GM21360 (cell line): Measurements from ENCODE around the gene TEAD3.
"Not testable (repeated sequence)": the region's sequence is repeated elsewhere in the genome, so short reads cannot be mapped to it uniquely, and the experiment has no call there.

Experiments used
- ATAC-seq: cut with Tn5 transposase; IDR thresholded peaks from one replicate; pipeline ENCODE4 v1.9.1; 2021; ENCODE audit warnings: mild to moderate bottlenecking, moderate library complexity; ENCODE audit not compliant: unreplicated experiment

Gene TEAD3

GRCh38 chr6:35452183-35453090 lies 44.4 kb downstream of the TEAD3 start, which contains the start of gene FANCE:
Gene FANCE, plus strand, starts transcription at chr6:35452338. Its CDS starts 208 bp downstream, at chr6:35452546.
- ATAC-seq, result peak; percentile 81

DNA sequence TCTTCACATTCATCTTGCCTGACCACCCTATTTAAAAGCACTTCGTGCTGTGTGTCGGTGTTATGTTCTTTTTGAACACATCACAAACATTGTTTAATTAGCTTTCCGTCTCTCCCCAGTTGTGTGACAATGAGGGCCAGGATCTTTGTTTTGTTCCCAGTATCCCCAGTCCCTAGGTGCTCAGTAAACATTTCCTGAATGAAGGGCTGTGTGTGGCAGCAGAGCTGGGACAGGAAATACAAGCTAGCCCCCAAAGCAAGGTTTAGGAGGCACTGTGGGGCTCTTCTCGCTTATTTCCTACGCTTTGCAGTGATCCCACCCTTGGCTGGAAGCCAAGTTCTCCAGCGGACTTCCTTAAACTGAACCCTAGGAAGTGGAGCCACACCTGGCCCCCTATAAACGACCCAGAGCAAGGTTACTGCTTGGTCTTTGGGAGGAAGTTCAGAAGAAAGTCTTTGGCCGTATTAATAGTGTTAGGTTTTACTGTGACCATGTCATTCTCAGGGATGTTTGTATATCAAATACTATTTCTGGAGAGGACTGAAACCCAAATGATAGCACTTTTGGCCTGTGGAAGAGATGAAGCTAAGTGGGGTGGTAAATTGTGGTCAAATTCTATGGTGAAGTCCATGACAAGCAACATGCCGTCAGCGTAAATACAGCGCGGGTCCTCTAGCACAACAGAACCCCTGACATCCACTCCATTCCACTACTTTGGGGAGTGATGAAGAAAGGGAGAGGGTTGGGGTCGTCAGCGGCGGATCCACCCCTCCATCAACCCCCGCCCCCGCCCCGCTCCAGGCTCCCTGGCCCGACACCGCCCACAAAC lies 45.3 kb downstream of the TEAD3 start:
- no peak for ATAC-seq

DNA sequence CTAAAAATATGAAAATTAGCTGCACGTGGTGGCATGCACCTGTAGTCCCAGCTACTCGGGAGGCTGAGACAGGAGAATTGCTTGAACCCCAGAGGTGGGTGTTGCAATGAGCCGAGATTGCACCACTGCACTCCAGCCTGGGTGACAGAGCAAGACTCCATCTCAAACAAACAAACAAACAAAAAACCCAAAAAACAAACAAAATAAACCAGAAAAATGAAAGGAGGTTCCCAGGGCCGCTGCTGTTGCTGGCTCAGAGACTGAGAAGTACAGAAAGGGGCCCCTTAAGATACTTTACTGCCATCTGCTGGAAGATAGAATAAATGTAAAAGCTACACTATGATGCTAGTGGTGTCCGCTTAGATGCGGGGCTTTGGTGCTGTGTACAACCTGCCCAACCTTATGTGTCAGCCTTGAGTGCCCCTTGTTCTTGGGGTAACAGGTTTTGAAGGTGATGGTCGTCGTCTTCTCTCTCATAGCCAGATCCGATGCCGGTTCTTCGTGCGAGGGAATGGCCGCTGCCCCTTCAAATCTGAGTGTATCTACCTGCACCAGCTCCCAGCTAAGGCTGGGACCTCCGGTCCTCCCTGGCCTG lies 47.5 kb downstream of the TEAD3 start:
- no peak for ATAC-seq

- ATAC-seq, result no peak
Measured at GRCh38 chr6:35448191-35448590, 48.7 kb downstream of the TEAD3 start.

DNA sequence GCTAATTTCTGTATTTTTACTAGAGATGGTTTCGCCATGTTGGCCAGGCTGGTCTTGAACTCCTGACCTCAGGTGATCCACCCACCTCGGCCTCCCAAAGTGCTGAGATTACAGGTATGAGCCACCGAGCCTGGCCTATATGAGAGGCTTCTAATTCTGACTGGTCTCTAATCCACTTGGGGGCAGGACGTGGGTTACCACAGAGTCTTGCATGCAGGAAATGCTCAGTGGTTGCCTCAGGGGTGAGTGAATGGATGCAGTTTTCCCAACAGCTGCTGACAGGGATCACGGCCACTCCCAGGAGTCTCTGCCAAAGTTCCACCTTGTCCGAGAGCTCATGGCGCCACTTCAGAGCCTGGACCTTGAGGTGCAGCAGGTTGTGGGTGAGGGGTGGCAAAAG lies 51.2 kb downstream of the TEAD3 start:
- ATAC-seq, result no peak

- no peak for ATAC-seq
Measured at GRCh38 chr6:35443341-35444030, 53.4 kb downstream of the TEAD3 start.

DNA sequence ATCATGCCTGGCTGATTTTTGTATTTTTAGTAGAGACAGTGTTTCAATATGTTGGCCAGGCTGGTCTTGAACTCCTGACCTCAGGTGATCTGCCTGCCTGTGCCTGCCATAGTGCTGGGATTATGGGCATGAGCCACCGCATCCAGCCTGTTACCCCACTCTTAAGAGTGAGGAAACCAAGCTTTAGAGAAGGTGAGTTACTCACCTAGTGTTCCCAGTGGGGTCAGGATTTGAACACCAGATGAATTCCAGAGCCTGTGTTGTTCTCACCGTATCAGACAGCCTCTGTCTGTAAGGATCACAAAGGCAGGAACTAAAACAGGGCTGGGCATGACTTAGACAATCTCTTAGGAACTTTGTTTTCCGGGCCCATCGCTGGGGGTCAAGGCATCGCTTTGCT lies 54.2 kb downstream of the TEAD3 start:
- ATAC-seq, result no peak

GRCh38 chr6:35441642-35442041 lies 55.2 kb downstream of the TEAD3 start:
- no peak for ATAC-seq

DNA sequence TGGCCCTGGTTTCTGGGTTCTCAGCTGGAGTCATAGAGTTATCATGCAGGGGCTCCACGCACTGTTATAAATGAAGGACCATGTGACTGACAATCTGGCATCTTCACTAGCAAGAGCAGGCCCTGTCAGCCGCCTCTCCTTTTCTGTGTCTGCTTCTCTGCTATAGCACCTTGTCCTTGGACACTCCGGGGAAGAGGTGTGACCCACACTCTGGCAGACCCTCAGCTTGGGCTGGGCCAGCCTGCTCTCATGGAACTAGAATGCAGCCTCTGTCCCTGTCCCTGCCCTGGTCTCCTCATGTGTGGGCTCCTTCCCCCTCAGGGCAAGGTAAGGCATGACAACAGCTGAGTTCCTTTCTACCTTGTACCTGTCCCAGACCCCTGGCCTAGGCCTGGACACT lies 55.7 kb downstream of the TEAD3 start:
- no peak for ATAC-seq

DNA sequence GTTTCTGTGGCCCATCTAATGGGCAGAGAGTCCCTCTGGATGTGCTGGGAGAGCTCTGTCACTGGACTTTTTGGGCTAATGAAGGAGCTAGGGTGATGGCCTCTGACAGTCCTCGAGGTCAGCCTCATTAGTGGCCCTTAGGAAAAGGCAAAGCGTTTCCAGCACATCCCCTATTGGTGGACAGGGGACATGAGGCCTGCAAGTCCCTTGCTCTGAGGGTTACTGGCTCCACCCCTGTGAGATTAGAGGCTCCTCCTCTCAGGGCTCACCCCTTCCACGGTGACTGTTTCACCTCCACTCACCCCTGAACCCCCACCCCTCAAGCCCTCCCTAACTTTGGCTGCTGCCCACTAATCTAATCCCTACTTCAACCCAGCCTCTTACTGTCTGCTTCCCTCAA lies 57.6 kb downstream of the TEAD3 start:
- no peak for ATAC-seq

GRCh38 chr6:35438378-35439065 lies 58.4 kb downstream of the TEAD3 start:
- ATAC-seq, result not testable (repeated sequence)

GRCh38 chr6:35436071-35436857 lies 60.6 kb downstream of the TEAD3 start:
- ATAC-seq, result no peak

GRCh38 chr6:35435074-35435837 lies 61.6 kb downstream of the TEAD3 start:
- no peak for ATAC-seq

- ATAC-seq, result not testable (repeated sequence)
Measured at GRCh38 chr6:35432702-35433101, 64.2 kb downstream of the TEAD3 start.

- no peak for ATAC-seq
Measured at GRCh38 chr6:35432291-35432690, 64.6 kb downstream of the TEAD3 start.

- no peak for ATAC-seq
Measured at GRCh38 chr6:35429463-35429862, 67.4 kb downstream of the TEAD3 start.

GRCh38 chr6:35428421-35429149 lies 68.3 kb downstream of the TEAD3 start:
- no peak for ATAC-seq

GRCh38 chr6:35427851-35428321 lies 69.0 kb downstream of the TEAD3 start:
- ATAC-seq, result no peak
